GM12891 (cell line): ENCODE data around the gene STK24.

ENCODE experiments used
- POLR2A ChIP-seq: IDR thresholded peaks from 2 replicates; pipeline ENCODE4 v1.6.1; 2011; ENCODE audit warnings: low read depth, low read length, control low read depth
- POLR2AphosphoS5 ChIP-seq: IDR thresholded peaks from 2 replicates; pipeline ENCODE4 v1.6.1; 2011; ENCODE audit warnings: low read depth, low read length, control low read depth
- POU2F2 ChIP-seq: IDR thresholded peaks from 2 replicates; pipeline ENCODE4 v1.6.1; 2011; ENCODE audit warnings: low read depth, mild to moderate bottlenecking, control low read depth, low read length, moderate library complexity
- SPI1 ChIP-seq: IDR thresholded peaks from 2 replicates; pipeline ENCODE4 v1.6.1; 2011; ENCODE audit warnings: low read depth, low read length, control low read depth
- TAF1 ChIP-seq: IDR thresholded peaks from 2 replicates; pipeline ENCODE4 v1.6.1; 2011; ENCODE audit warnings: low read depth, low read length, control low read depth

DNA sequence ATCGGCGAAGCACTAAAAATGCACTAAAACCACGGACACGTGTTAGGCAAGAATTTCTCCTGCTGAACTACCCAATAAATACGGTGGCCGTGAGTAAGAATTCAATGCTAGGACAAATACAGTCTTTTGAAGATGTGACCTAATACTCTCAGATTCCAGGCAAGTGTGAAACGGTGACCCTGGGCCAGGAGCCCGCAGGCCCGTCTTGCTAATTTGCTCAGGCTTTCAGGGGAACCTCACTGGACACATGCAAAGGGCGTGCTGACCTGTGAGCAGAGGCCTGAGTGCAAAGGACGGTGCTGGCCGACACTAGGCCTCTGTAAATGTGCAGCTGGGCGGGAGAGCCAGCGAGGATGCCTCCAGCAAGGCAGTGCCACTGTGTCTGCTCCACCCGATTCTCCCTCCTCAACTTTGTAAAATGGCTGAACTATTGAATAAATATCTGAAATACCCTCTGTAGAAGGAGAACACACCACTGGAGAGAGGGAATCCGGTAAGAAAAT, 70.1 kb downstream of the STK24 start:
- no peak for TF ChIP-seq TAF1
- no peak for TF ChIP-seq POLR2A
- TF ChIP-seq POLR2AphosphoS5: no peak
- TF ChIP-seq SPI1: no peak
- TF ChIP-seq POU2F2: no peak
